Bone marrow (tissue), 2 donors: ENCODE measurements around the gene CCL23.
A peak's percentile ranks its signal among the peaks of the same experiment; 100 is the strongest.
"Not testable (repeated sequence)": the region's sequence is repeated elsewhere in the genome, so short reads cannot be mapped to it uniquely, and the experiment has no call there.

Source experiments
- DNase-seq, 2 donors: peaks; one replicate each; lab custom pipeline; 2025; lab: John Stamatoyannopoulos, UW

Gene CCL23

GRCh38 chr17:36017799-36018198 is at the start of gene CCL23:
CCL23 (minus strand) TSS chr17:36017972; CDS start chr17:36017897, 75 bp downstream.
- peak in 1 of 2 donors; percentile 10 for DNase-seq

GRCh38 chr17:36066365-36066985 is 48.7 kb upstream of the CCL23 start:
- no peak for DNase-seq

GRCh38 chr17:36063786-36064541 is 46.2 kb upstream of the CCL23 start, which contains the start of gene CCL18:
CCL18 (plus strand) TSS chr17:36064272; CDS start chr17:36064343, 71 bp downstream.
- no peak for DNase-seq

- DNase-seq, result no peak
Observed at GRCh38 chr17:36060816-36061215, 43.0 kb upstream of the CCL23 start.

GRCh38 chr17:36059406-36059805 is 41.6 kb upstream of the CCL23 start:
- DNase-seq, result no peak

GRCh38 chr17:36057911-36058310 is 40.1 kb upstream of the CCL23 start:
- DNase-seq, result no peak

GRCh38 chr17:36055921-36056520 is 38.2 kb upstream of the CCL23 start:
- DNase-seq, result no peak

- DNase-seq, result no peak
Observed at GRCh38 chr17:36055171-36055570, 37.4 kb upstream of the CCL23 start.

- DNase-seq, result no peak
Observed at GRCh38 chr17:36049643-36050042, 31.9 kb upstream of the CCL23 start.

GRCh38 chr17:36048066-36048465 is 30.3 kb upstream of the CCL23 start:
- DNase-seq, result no peak

GRCh38 chr17:36036235-36036634 is 18.5 kb upstream of the CCL23 start:
- DNase-seq, result no peak

GRCh38 chr17:36034127-36034526 is 16.4 kb upstream of the CCL23 start:
- peak in 1 of 2 donors; percentile 11 for DNase-seq

- no peak for DNase-seq
Observed at GRCh38 chr17:36030956-36031355, 13.2 kb upstream of the CCL23 start.

- no peak for DNase-seq
Observed at GRCh38 chr17:36027761-36028160, 10.0 kb upstream of the CCL23 start.

GRCh38 chr17:36024106-36024869 is 6.5 kb upstream of the CCL23 start:
- no peak for DNase-seq

GRCh38 chr17:36019423-36019822 is 1.7 kb upstream of the CCL23 start:
- no peak for DNase-seq

GRCh38 chr17:36016555-36016954 is 1.2 kb downstream of the CCL23 start:
- DNase-seq, result no peak

GRCh38 chr17:36015895-36016294 is 1.9 kb downstream of the CCL23 start:
- not testable (repeated sequence) for DNase-seq

- DNase-seq, result no peak
Observed at GRCh38 chr17:36014946-36015345, 2.8 kb downstream of the CCL23 start.

GRCh38 chr17:36011201-36011600 is 6.6 kb downstream of the CCL23 start:
- no peak for DNase-seq

GRCh38 chr17:36008998-36009665 is 8.6 kb downstream of the CCL23 start:
- DNase-seq, result no peak
